GM18508 (cell line): ENCODE measurements around the gene TOM1.

Experiments
- ATAC-seq: cut with Tn5 transposase; IDR thresholded peaks from one replicate; pipeline ENCODE4 v1.9.1; 2021; ENCODE audit warnings: moderate number of reproducible peaks; ENCODE audit not compliant: insufficient read depth, unreplicated experiment

TOM1 gene

GRCh38 chr22:35306350-35306967 lies 6.8 kb downstream of the TOM1 start:
- ATAC-seq = no peak

DNA sequence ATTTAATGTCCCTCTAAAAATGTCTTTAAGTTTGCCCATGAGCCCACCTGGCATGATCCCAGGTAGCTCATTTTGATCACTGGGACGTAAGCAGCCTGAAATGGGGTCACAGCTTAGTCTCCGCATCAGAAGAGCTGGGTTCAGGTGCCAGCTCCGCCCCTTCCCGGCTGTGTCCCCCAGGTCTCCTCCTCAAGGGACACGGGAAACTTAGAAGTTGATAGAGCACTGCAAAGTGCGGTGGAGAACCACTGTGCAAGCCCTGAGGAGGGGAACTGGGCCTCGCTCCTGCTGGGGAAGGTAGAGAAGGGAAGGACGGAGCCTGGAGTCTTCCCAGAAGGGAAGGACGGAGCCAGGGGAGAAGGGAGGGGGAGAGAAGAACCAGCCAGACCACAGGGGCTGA lies 7.7 kb downstream of the TOM1 start:
- no peak for ATAC-seq

- no peak for ATAC-seq
Measured at GRCh38 chr22:35307892-35308291, 8.2 kb downstream of the TOM1 start.

DNA sequence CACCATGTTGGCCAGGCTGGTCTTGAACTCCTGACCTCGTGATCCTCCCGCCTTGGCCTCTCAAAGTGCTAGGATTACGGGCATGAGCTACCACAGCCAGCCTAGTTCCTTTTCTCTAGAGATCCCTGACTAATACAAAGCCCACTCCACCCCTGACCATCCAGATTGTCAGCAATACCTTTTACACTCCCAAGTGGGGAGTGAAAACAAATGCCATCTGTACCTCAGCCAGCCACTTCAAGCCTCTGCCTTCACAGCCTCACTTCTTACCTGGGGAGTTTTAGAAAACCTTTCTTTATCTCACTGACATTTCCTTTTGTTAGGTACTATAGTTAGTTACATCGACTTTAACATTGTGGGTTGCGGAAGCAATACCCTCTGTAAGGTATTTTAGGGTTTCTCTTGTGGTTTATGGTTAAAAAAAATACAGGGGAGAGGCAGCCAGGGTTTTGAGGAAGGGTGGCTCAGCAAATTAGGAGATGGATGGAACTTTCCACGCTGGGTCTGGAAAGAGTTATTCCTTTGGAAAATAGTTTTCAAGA lies 8.9 kb downstream of the TOM1 start:
- peak; percentile 39 for ATAC-seq

DNA sequence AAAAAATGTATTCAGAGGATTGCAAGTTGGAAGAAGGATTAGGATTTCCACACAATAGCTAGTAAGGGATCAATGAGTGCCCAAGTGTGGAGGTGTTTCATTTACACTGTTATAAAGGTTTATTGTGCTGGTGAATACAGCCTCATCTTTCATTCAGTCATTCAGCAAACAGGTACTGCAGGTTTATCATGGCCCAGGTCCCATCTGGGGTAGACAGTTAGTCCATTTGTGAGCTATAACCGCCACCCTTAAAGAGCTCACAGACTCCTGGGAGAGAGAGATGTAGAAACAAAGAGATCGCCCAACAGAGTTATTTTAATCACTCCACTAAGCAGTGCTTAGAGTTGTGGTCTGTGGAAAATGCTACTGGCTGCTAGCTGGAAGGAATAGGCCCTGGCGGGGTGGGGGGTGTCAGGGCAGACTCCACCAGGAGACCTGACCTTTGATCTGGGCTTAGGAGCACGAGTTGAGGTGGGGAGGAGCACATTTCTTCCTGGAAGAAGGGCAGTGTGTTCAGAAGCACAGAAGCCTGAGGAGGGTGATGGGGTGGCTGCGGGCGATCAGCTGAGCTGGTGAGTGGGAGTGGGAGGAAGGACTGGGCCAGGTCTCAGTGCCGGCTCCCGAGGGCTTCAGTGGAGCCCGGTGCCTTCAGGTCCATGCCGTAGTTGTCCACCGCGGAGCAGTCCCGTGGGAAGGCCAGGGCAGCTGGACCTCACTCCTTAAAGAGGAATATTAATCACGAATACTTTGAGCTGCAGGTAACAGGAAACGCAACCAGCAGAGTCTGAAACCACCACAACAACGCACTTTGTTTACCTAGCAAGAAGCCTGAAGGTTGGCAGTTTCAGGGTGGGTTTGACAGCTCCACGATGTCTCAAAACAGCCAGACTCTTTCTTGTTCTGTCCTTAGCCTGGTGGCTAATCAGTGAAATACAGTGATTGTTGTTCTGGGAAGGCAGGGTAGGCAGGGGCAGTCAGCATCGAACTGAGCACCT lies 11.2 kb downstream of the TOM1 start:
- no peak for ATAC-seq

GRCh38 chr22:35311551-35311999 lies 11.9 kb downstream of the TOM1 start:
- ATAC-seq = no peak

DNA sequence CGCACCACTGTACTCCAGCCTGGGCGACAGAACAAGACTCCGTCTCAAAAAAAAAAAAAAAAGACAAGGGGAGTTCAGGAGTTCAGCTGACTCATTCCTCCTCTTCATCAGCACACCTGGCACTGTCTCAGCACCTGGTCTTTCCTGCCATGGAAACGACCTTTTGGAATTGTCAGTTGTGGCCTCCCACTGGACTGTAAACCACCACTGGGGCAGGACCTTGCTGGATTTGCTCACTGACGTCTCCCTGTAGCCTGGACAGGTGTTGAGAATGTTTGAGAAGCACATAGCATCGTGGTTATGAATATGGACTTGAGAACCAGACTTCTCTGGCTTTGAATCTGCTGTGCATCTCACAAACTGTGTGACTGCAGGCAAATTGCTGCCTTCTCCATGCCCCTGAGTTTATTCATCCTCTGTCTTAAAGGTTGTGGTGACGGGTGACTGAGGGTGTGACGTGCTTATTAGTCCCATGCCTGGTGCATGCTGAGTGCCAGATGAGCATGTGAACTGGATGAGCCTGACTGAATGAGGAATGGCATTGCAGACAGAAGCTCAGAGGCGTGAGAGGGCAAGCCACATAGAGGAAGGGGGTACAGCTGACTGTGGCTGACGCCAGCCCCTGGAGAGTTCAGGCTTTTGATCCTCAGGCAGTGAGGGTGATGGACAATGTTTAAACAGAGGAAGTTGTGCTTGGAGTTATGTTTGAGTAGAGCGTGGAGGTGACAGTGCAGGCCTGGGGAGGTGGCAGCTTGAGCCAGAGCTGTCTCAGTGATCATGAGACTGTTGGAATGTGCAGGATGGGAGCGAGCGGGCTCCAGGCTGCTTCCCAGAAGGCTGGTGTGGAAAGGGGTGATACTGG lies 12.7 kb downstream of the TOM1 start:
- no peak for ATAC-seq

GRCh38 chr22:35313311-35314121 lies 13.8 kb downstream of the TOM1 start:
- no peak for ATAC-seq

DNA sequence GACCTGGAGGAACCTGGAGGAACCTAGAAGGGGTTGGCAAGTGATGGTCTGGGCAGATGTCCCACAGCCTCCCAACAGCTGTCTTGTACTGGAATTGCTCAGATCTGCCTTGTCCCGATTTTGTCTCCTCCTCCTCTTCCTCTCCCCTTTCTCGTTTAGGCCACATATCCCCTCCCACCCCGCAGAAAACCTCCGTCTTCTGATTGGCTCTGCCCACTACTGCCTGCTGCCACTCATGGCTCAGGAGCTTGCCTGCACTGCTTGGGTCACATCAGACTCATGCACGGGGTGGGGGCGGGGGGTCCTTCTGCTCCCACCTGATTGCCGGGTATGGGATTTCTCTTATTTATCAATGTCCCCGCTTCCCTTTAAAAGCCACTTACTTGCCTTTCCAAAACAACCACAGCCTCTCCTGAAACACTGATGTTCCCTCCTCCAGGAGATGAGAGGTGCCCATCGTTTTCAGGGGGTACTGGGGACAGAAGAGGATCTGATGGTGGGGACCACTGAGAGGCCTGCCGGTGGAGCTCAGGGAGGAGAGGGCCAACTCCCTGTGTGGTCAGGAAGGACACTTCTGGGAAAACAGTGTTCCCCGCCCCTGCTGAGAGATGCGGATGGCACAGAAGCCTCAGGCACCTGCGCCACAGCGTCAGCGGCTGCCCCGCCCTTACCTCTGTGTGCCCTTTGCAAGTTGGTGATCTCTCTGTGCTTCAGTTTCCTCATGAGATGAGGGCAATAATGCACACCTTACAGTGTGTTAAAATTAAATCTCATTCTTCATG lies 14.7 kb downstream of the TOM1 start:
- ATAC-seq = no peak

DNA sequence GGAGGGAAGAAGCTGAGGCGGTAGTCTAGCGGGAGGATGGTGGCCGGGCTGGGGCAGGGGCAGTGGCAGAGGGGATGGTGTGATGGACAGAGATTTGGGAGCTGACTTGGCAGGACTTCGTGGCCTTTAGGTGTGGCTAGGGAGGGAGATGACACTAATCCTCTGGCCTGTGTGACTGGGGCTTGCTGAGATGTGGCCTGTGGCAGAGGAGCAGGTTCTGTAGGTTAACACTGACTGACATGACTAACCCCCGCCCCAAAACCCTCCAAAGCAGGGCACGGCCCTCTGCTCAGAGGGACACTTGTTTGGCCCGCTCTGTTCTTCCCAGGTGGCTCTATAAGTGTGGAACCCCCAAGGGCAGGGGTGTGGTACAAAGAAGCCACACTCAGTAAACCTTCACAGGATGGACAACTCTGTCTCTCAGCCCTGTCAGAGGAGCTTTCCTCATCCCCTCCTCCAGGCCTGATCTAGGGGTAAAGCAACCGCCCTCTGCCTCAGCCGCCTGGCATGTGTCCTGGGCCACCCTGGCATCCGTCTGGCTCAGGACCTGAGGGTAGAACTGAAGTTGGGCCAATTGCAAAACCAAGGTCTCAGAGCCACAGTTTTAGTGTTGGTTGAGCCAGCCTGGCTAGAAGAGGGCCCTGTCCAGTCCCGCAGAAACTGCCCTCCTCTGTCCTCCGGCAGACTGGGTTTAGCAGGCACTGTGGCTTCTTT lies 15.6 kb downstream of the TOM1 start:
- no peak for ATAC-seq

- ATAC-seq = no peak
Measured at GRCh38 chr22:35315855-35316745, 16.4 kb downstream of the TOM1 start.

- ATAC-seq = no peak
Measured at GRCh38 chr22:35316751-35317150, 17.1 kb downstream of the TOM1 start.

DNA sequence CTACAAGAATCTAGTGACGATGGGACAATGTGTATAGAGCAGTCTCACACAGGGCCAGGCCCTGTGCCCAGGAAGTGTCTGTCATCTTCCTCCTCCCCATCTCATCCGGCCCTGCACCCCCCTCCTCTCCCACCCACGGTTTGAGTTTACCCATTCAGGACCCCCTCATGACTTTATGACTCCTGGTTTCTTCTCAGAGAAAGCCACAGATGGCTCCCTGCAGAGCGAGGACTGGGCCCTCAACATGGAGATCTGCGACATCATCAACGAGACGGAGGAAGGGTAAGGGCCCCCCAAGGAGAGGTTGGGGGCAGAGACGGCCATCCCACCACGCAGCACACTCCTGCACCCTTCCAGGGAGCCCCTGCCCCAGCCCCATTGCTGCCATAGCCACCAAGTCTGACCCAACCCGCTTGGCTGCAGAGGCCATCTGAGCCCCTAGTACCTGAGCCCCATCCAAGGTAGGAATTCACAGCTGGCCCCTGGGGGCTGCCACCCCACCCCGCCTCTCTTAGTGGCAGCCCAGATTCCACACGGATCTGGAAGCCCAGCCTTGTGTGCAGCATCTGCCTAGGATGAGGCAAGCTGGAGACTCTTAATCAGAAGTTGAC lies 18.1 kb downstream of the TOM1 start:
- no peak for ATAC-seq

DNA sequence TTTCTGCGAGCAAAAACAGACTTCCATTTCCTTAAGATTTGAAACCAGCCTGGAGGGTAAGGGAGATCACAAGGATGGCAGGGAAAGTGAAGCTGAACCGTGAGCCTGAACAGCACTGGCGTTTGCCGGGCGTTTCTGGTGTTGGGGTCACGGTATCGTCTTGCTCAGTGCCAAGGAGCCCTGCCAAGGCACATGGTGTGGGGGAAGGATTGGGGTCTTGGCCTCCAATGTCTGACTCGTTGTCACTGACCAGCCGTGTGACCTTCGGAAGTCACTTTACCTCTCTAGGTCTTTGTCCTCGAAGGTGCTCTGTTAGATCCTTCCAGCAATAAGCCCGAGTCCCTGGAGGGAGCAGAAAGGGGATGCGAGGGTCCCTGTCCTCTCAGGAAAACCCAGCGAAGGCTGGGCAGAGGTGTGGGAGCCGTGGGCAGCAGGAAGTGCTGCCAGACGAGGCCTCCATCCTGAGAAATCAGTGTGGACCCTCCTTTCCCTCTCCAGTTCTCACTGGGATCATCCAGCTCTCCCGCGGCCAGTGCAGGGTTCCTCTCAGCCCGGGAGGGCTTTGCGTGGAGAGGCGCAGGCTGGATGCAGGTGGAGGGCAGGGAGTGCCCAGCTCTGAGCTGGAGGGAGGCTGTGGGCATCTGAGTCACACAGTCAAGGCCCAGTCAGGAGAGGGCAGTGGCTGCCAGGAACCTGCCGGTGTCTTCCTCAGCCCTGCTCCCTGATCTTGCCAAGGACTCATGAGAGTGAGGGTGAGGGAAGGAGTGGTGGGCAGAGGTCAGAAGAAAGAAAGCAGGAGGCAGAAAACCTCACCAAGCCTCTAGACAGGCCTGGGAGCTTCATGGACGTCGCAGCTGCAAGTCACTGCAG lies 18.9 kb downstream of the TOM1 start:
- ATAC-seq = no peak

- ATAC-seq = no peak
Measured at GRCh38 chr22:35319244-35319985, 19.7 kb downstream of the TOM1 start.
